Stimulated activated naive CD4-positive, alpha-beta T cell treated with Interleukin-2 at 50 U/mL for 16 hours (primary cell): ENCODE results near the gene PIWIL1.

Source experiments
- DNase-seq: peaks from one replicate; lab custom pipeline; 2025; lab: John Stamatoyannopoulos, UW

Gene PIWIL1

GRCh38 chr12:130336723-130337487 lies 782 bp upstream of the PIWIL1 start:
- no peak for DNase-seq

- no peak for DNase-seq
Measured at GRCh38 chr12:130338794-130339601, 1.3 kb downstream of the PIWIL1 start.

- no peak for DNase-seq
Measured at GRCh38 chr12:130339951-130340350, 2.3 kb downstream of the PIWIL1 start.

- no peak for DNase-seq
Measured at GRCh38 chr12:130342442-130342841, 4.8 kb downstream of the PIWIL1 start.

- DNase-seq, result no peak
Measured at GRCh38 chr12:130342842-130343241, 5.2 kb downstream of the PIWIL1 start.

- DNase-seq, result no peak
Measured at GRCh38 chr12:130344529-130344928, 6.8 kb downstream of the PIWIL1 start.

GRCh38 chr12:130345292-130345691 lies 7.6 kb downstream of the PIWIL1 start:
- DNase-seq, result no peak

- DNase-seq, result no peak
Measured at GRCh38 chr12:130347588-130347987, 9.9 kb downstream of the PIWIL1 start.

- DNase-seq, result no peak
Measured at GRCh38 chr12:130350715-130351114, 13.0 kb downstream of the PIWIL1 start.

- no peak for DNase-seq
Measured at GRCh38 chr12:130351326-130351725, 13.6 kb downstream of the PIWIL1 start.

GRCh38 chr12:130353081-130353480 lies 15.4 kb downstream of the PIWIL1 start:
- no peak for DNase-seq

- no peak for DNase-seq
Measured at GRCh38 chr12:130354407-130354806, 16.7 kb downstream of the PIWIL1 start.

- no peak for DNase-seq
Measured at GRCh38 chr12:130356222-130356621, 18.5 kb downstream of the PIWIL1 start.

- no peak for DNase-seq
Measured at GRCh38 chr12:130357241-130357640, 19.6 kb downstream of the PIWIL1 start.

- no peak for DNase-seq
Measured at GRCh38 chr12:130357729-130358330, 20.1 kb downstream of the PIWIL1 start.

GRCh38 chr12:130362060-130362459 lies 24.4 kb downstream of the PIWIL1 start:
- no peak for DNase-seq

- DNase-seq, result no peak
Measured at GRCh38 chr12:130364578-130364977, 26.9 kb downstream of the PIWIL1 start.

- DNase-seq, result no peak
Measured at GRCh38 chr12:130366159-130366558, 28.5 kb downstream of the PIWIL1 start.

- DNase-seq, result no peak
Measured at GRCh38 chr12:130367003-130367402, 29.3 kb downstream of the PIWIL1 start.

GRCh38 chr12:130367523-130367922 lies 29.8 kb downstream of the PIWIL1 start:
- DNase-seq, result no peak

- no peak for DNase-seq
Measured at GRCh38 chr12:130369816-130370215, 32.1 kb downstream of the PIWIL1 start.

- no peak for DNase-seq
Measured at GRCh38 chr12:130371296-130371695, 33.6 kb downstream of the PIWIL1 start.

- no peak for DNase-seq
Measured at GRCh38 chr12:130372936-130373335, 35.2 kb downstream of the PIWIL1 start.
